WTC11 (cell line): ENCODE results near the gene TAF1B. TPM values are rescaled to one million over a fixed set of nuclear protein-coding genes. Genes with fewer than 3 reads are reported as not detected.

Experiments
- ATAC-seq: fragments of 200-7000 bp; cut with Tn5 transposase; 2 replicates; pipeline ENCODE4 v1.10.0; 2021; ENCODE audit warnings: mild to moderate bottlenecking, moderate library complexity
- CTCF ChIA-PET: fragments of 300-600 bp; sonication (Branson Sonifier 250); formaldehyde crosslinking; loops from one replicate; lab custom pipeline; 2021; ENCODE audit warnings: antibody characterized with exemption; lab: Charles Lee
- POLR2A ChIA-PET: fragments of 350-600 bp; sonication (Branson Sonifier 250); formaldehyde crosslinking; loops from one replicate; lab custom pipeline; 2021; ENCODE audit warnings: antibody characterized with exemption; lab: Charles Lee
- DNase-seq: peaks from one replicate; pipeline ENCODE4 v3.0.0; 2021; ENCODE audit warnings: low spot score
- H3K27ac Mint-ChIP-seq: 2 replicates; pipeline ENCODE4 v1.8.0; 2021; ENCODE audit warnings: mixed read lengths
- H3K27me3 Mint-ChIP-seq: 2 replicates; pipeline ENCODE4 v1.8.0; 2021; ENCODE audit warnings: low read depth, mild to moderate bottlenecking, moderate library complexity, mixed read lengths
- H3K36me3 Mint-ChIP-seq: 2 replicates; pipeline ENCODE4 v1.8.0; 2021; ENCODE audit warnings: mixed read lengths
- H3K4me1 Mint-ChIP-seq: 2 replicates; pipeline ENCODE4 v1.8.0; 2022; ENCODE audit warnings: mixed read lengths
- H3K4me3 Mint-ChIP-seq: 2 replicates; pipeline ENCODE4 v1.8.0; 2021; ENCODE audit warnings: mild to moderate bottlenecking, moderate library complexity, mixed read lengths
- H3K9me3 Mint-ChIP-seq: 2 replicates; pipeline ENCODE4 v1.8.0; 2021; ENCODE audit warnings: mixed read lengths
- E2F1 ChIP-seq: sonication (generic); formaldehyde crosslinking; IDR thresholded peaks from 2 replicates; pipeline ENCODE4 v1.8.0; 2022; ENCODE audit warnings: mild to moderate bottlenecking, missing genetic modification reagents
- ESRRA ChIP-seq: sonication (generic); formaldehyde crosslinking; IDR thresholded peaks from 2 replicates; pipeline ENCODE4 v1.8.1; 2022; ENCODE audit warnings: mild to moderate bottlenecking, missing genetic modification reagents, borderline replicate concordance
- GRHL2 ChIP-seq: fragments of 250-450 bp; sonication (Bioruptor Pico); IDR thresholded peaks from 2 replicates; pipeline ENCODE4 v1.8.0; 2022; ENCODE audit warnings: mild to moderate bottlenecking, moderate library complexity; ENCODE audit not compliant: insufficient replicate concordance, severe bottlenecking
- GTF2I ChIP-seq: fragments of 250-450 bp; sonication (Bioruptor Pico); conservative IDR thresholded peaks from 2 replicates; pipeline ENCODE4 v1.4.0; 2021; ENCODE audit warnings: mild to moderate bottlenecking
- KAT7 ChIP-seq: sonication (generic); formaldehyde crosslinking; IDR thresholded peaks from 2 replicates; pipeline ENCODE4 v1.8.1; 2023; ENCODE audit warnings: missing genetic modification reagents, mild to moderate bottlenecking, borderline replicate concordance
- NFYB ChIP-seq: sonication (generic); formaldehyde crosslinking; conservative IDR thresholded peaks from 2 replicates; pipeline ENCODE4 v1.8.0; 2022; ENCODE audit warnings: low read depth, missing genetic modification reagents
- NR1H2 ChIP-seq: sonication (generic); formaldehyde crosslinking; IDR thresholded peaks from 2 replicates; pipeline ENCODE4 v1.9.0; 2021; ENCODE audit warnings: mild to moderate bottlenecking, moderate library complexity, missing genetic modification reagents
- NR3C1 ChIP-seq: sonication (generic); formaldehyde crosslinking; conservative IDR thresholded peaks from 2 replicates; pipeline ENCODE4 v1.8.1; 2023; ENCODE audit warnings: low read depth, mild to moderate bottlenecking, missing genetic modification reagents
- OVOL2 ChIP-seq: fragments of 250-450 bp; sonication (Bioruptor Pico); IDR thresholded peaks from 2 replicates; pipeline ENCODE4 v1.9.0; 2021; ENCODE audit warnings: mild to moderate bottlenecking, borderline replicate concordance
- PREB ChIP-seq: sonication (generic); formaldehyde crosslinking; IDR thresholded peaks from 2 replicates; pipeline ENCODE4 v1.8.1; 2022; ENCODE audit warnings: mild to moderate bottlenecking, missing genetic modification reagents, moderate library complexity, borderline replicate concordance
- RORB ChIP-seq: fragments of 250-450 bp; sonication (Bioruptor Pico); IDR thresholded peaks from 2 replicates; pipeline ENCODE4 v1.9.0; 2021; ENCODE audit warnings: mild to moderate bottlenecking
- SMAD3 ChIP-seq: sonication (generic); formaldehyde crosslinking; IDR thresholded peaks from 2 replicates; pipeline ENCODE4 v1.8.0; 2022; ENCODE audit warnings: missing genetic modification reagents, mild to moderate bottlenecking, borderline replicate concordance
- USF1 ChIP-seq: sonication (generic); formaldehyde crosslinking; IDR thresholded peaks from 2 replicates; pipeline ENCODE4 v1.8.0; 2022; ENCODE audit warnings: mild to moderate bottlenecking, missing genetic modification reagents
- ZMAT4 ChIP-seq: fragments of 250-450 bp; sonication (Bioruptor Pico); IDR thresholded peaks from 2 replicates; pipeline ENCODE4 v1.9.0; 2021; ENCODE audit warnings: mild to moderate bottlenecking
- total RNA-seq: library from RNA; stranded (reverse); gene quantifications from 3 replicates; pipeline ENCODE4 v1.2.3, GENCODE V29; 2021
- TF ChIP-seq, protein P1 (sequence below): fragments of 250-450 bp; sonication (Bioruptor Pico); conservative IDR thresholded peaks from 2 replicates; pipeline ENCODE4 v1.9.0; 2021; ENCODE audit warnings: mild to moderate bottlenecking
- TF ChIP-seq, protein P2 (sequence below): sonication (generic); formaldehyde crosslinking; IDR thresholded peaks from 2 replicates; pipeline ENCODE4 v1.8.0; 2022; ENCODE audit warnings: mild to moderate bottlenecking, missing genetic modification reagents
- TF ChIP-seq, protein P3 (sequence below): sonication (generic); formaldehyde crosslinking; conservative IDR thresholded peaks from 2 replicates; pipeline ENCODE4 v1.8.1; 2022; ENCODE audit warnings: mild to moderate bottlenecking, missing genetic modification reagents

The TAF1B gene
- total RNA-seq, 1 experiment from 2014 or later, result 28.8 TPM

DNA sequence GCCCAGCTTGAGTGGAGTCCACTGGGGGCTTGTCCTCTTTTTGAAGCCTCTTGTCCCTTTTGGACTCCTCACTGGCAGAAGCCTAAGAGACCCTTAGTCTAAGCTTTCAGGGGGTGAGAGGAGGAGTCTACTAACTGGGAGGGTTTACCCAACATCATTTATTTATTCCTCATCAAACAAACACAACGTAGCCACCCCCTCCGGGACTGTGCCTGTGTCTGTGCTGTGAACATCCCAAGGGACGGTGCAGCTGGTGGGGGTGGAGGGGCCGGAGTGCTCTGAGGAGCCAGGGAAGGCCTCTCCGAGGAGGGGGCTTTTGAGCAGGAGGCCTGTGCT lies 42.7 kb upstream of the TAF1B start:
- ATAC-seq, result no peak
- no peak overlapping the region for H3K27ac Mint-ChIP-seq

GRCh38 chr2:9800975-9801726 lies 42.1 kb upstream of the TAF1B start:
- no peaks in the 10 kb centered on the region for H3K9me3 Mint-ChIP-seq
- H3K4me1 Mint-ChIP-seq, result peaks cover 19% of the 10 kb centered on the region
- TF ChIP-seq E2F1 (CRISPR knock-in tag) (no peak), USF1 (CRISPR knock-in tag) (no peak), GRHL2 (CRISPR knock-in tag) (no peak), SMAD3 (CRISPR knock-in tag) (no peak)
- TF ChIP-seq, protein P1, sequence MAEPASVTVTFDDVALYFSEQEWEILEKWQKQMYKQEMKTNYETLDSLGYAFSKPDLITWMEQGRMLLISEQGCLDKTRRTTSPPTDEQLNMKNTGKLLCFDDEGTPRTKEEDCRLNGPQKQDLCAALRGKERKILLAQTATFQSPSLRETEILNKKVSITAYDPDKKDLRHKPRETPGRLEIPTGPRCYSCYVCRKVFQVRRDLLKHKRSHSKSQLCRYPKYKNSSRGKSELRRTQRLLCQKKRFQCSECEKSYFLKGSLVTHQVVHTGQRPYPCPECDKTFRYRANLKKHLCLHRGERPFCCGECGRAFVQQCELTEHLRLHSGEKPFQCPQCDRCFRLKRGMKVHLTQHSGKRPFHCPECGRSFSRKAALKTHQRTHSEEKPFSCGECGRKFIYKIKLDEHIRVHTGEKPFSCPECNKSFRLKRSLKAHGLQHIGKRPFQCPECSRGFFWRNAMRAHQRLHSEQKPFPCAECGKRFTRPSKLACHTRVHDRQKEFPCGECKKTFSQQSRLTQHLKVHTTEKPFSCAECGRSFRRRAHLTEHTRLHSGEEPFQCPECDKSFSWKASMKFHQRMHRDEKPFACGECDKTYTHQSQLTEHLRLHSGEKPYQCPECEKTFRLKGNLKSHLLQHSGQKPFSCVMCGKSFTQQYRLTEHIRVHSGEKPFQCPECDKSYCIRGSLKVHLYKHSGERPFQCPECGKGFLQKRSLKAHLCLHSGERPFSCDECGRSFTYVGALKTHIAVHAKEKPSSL (CRISPR knock-in tag), result no peak
- TF ChIP-seq, protein P2, sequence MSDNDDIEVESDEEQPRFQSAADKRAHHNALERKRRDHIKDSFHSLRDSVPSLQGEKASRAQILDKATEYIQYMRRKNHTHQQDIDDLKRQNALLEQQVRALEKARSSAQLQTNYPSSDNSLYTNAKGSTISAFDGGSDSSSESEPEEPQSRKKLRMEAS, result peak; percentile 17; the same call in 1 of the 2 replicates
- H3K4me3 Mint-ChIP-seq, result no peak overlapping the region
- no peaks in the 10 kb centered on the region for H3K27me3 Mint-ChIP-seq
- CTCF ChIA-PET, result interaction anchor here (2.2 to 7.5 kb wide), 6 partner anchors 12 to 183 kb away, joined by 12 to 130 read pairs (median 22); partner anchors contain the start of gene TAF1B
- DNase-seq (no peak), ATAC-seq (no peak)
- no peaks in the 10 kb centered on the region for H3K36me3 Mint-ChIP-seq
- POLR2A ChIA-PET, result no interaction called here
- H3K27ac Mint-ChIP-seq, result no peak overlapping the region

More for the DNA sequence above, 42.7 kb upstream of the TAF1B start:
- no peak for TF ChIP-seq KAT7 (CRISPR knock-in tag)
- Mint-ChIP-seq H3K9me3 (no peaks in the 10 kb centered on the region), H3K4me3 (no peak overlapping the region), H3K4me1 (peaks cover 19% of the 10 kb centered on the region), H3K36me3 (no peaks in the 10 kb centered on the region), H3K27me3 (no peaks in the 10 kb centered on the region)
- ChIA-PET POLR2A (no interaction called here), CTCF (interaction anchor here (0.6 to 7.5 kb wide), 12 partner anchors 13 to 327 kb away, joined by 3 to 130 read pairs (median 10); partner anchors contain the start of gene TAF1B)
- no peak for DNase-seq

GRCh38 chr2:9802576-9802993 lies 40.7 kb upstream of the TAF1B start:
- TF ChIP-seq, protein P3, sequence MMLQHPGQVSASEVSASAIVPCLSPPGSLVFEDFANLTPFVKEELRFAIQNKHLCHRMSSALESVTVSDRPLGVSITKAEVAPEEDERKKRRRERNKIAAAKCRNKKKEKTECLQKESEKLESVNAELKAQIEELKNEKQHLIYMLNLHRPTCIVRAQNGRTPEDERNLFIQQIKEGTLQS (CRISPR knock-in tag), result no peak
- TF ChIP-seq SMAD3 (CRISPR knock-in tag) (no peak), NR3C1 (no peak), OVOL2 (CRISPR knock-in tag) (no peak), ZMAT4 (CRISPR knock-in tag) (no peak), ESRRA (CRISPR knock-in tag) (no peak), GTF2I (no peak), RORB (CRISPR knock-in tag) (no peak), PREB (no peak), NFYB (no peak), E2F1 (CRISPR knock-in tag) (no peak), NR1H2 (no peak)
- peaks cover 15% of the 10 kb centered on the region for H3K4me1 Mint-ChIP-seq
- ATAC-seq (no peak), DNase-seq (no peak)
- no peaks in the 10 kb centered on the region for H3K36me3 Mint-ChIP-seq
- CTCF ChIA-PET, result interaction anchor here (1.1 to 7.5 kb wide), 3 partner anchors 11 to 31 kb away, joined by 3 to 130 read pairs (median 56); no protein-coding TSS in a partner anchor
- no peak overlapping the region for H3K4me3 Mint-ChIP-seq
- H3K9me3 Mint-ChIP-seq, result no peaks in the 10 kb centered on the region
- POLR2A ChIA-PET, result interaction anchor here (0.8 kb wide), 1 partner anchor 94 kb away, joined by 8 read pairs; no protein-coding TSS in a partner anchor
- H3K27me3 Mint-ChIP-seq, result no peaks in the 10 kb centered on the region
- no peak overlapping the region for H3K27ac Mint-ChIP-seq
